GM12878 (cell line): ENCODE results near the gene AP3D1. TPM values are rescaled to one million over a fixed set of nuclear protein-coding genes. Genes with fewer than 3 reads are reported as not detected.

Experiments
- ATAC-seq: fragments of 200-7000 bp; cut with Tn5 transposase; 3 replicates; pipeline ENCODE4 v1.9.1; 2020; ENCODE audit warnings: mild to moderate bottlenecking, moderate library complexity
- BruUV-seq: library from RNA; stranded (reverse); fragments of 400-500 nt; replicated peaks from 2 replicates; lab custom pipeline; 2021; lab: Mats Ljungman, UMichigan
- CTCF ChIA-PET: fragments of 300-600 bp; sonication (Branson Sonifier 250); formaldehyde crosslinking; extraction: SDS; loops from one replicate; lab custom pipeline; 2021; ENCODE audit warnings: inconsistent platforms; lab: Yijun Ruan, JAX
- POLR2A ChIA-PET: fragments of 350-600 bp; formaldehyde crosslinking; extraction: SDS; loops from one replicate; lab custom pipeline; 2021; ENCODE audit warnings: inconsistent platforms; lab: Charles Lee
- RAD21 ChIA-PET: fragments of 300-600 bp; sonication (Branson Sonifier 250); formaldehyde crosslinking; loops from one replicate; lab custom pipeline; 2023; ENCODE audit warnings: antibody characterized with exemption; ENCODE audit not compliant: unreplicated experiment; lab: Charles Lee
- SMC1A ChIA-PET: fragments of 300-600 bp; sonication (Branson Sonifier 250); formaldehyde crosslinking; loops from one replicate; lab custom pipeline; 2023; ENCODE audit not compliant: unreplicated experiment, uncharacterized antibody; lab: Charles Lee
- DNase-seq: peaks from one replicate; pipeline ENCODE4 v3.0.0-alpha.2; 2011; ENCODE audit warnings: low read depth, low spot score
- FAIRE-seq: peaks from 3 replicates; lab custom pipeline; 2011; peaks lifted over from hg19 to GRCh38; lab: Jason Lieb, UNC
- H2AFZ ChIP-seq: 2 replicates; pipeline ENCODE4 v1.6.0; 2011; ENCODE audit warnings: low read depth, low read length, control low read depth; ENCODE audit not compliant: control insufficient read depth
- H3K27ac ChIP-seq: 2 replicates; pipeline ENCODE4 v1.5.1; 2011; ENCODE audit warnings: control low read depth; ENCODE audit not compliant: control insufficient read depth, insufficient read depth
- H3K27me3 ChIP-seq, 2 experiments: replicated peaks in 1 of 2; 2 replicates each; pipeline versions ENCODE4 v1.6.0 to v1.6.1; 2011; ENCODE audit warnings: low read length in 1 of 2; ENCODE audit not compliant: control insufficient read depth in 2 of 2, insufficient read depth in 2 of 2
- H3K36me3 ChIP-seq, 2 experiments: 2 replicates each; pipeline ENCODE4 v1.5.1; 2011; ENCODE audit warnings: low read length in 1 of 2; ENCODE audit not compliant: control insufficient read depth in 2 of 2, insufficient read depth in 2 of 2
- H3K4me1 ChIP-seq: 2 replicates; pipeline ENCODE4 v1.6.1; 2011; ENCODE audit warnings: mild to moderate bottlenecking, low read length, moderate library complexity, mixed read lengths; ENCODE audit not compliant: control insufficient read depth, insufficient read depth
- H3K4me2 ChIP-seq: 2 replicates; pipeline ENCODE4 v1.6.0; 2011; ENCODE audit warnings: control low read depth; ENCODE audit not compliant: control insufficient read depth, insufficient read depth
- H3K4me3 ChIP-seq: fragments of 200-600 bp; sonication (generic); 2 replicates; pipeline ENCODE4 v1.5.1; 2016
- H3K79me2 ChIP-seq: 2 replicates; pipeline ENCODE4 v1.6.0; 2011; ENCODE audit warnings: low read length; ENCODE audit not compliant: control insufficient read depth, insufficient read depth
- H3K9ac ChIP-seq: 2 replicates; pipeline ENCODE4 v1.8.0; 2011; ENCODE audit warnings: low read length, control low read depth, mixed read lengths; ENCODE audit not compliant: control insufficient read depth, insufficient read depth
- H3K9me3 ChIP-seq: replicated peaks from 3 replicates; pipeline ENCODE4 v1.5.1; 2011; ENCODE audit warnings: mild to moderate bottlenecking, low read length; ENCODE audit not compliant: control insufficient read depth, insufficient read depth
- H4K20me1 ChIP-seq: 2 replicates; pipeline ENCODE4 v1.6.0; 2011; ENCODE audit not compliant: control insufficient read depth, insufficient read depth
- BCL3 ChIP-seq: IDR thresholded peaks from 2 replicates; pipeline ENCODE4 v1.6.1; 2011; ENCODE audit warnings: borderline replicate concordance, low read depth, mild to moderate bottlenecking, moderate library complexity, low read length; ENCODE audit not compliant: insufficient read depth, poor library complexity, severe bottlenecking
- EGR1 ChIP-seq, 2 experiments: IDR thresholded peaks; 1 replicate in 1 of 2; 2 replicates in 1 of 2; pipeline ENCODE4 v1.6.1; 2011 to 2012; ENCODE audit warnings: low read depth in 2 of 2, low read length in 2 of 2, borderline replicate concordance in 1 of 2, mild to moderate bottlenecking in 1 of 2, moderate library complexity in 1 of 2
- IRF4 ChIP-seq: IDR thresholded peaks from 2 replicates; pipeline ENCODE4 v1.6.1; 2011; ENCODE audit warnings: low read depth, low read length
- MEF2B ChIP-seq: fragments of 450-650 bp; IDR thresholded peaks from 2 replicates; pipeline ENCODE4 v1.6.1; 2018; ENCODE audit warnings: mild to moderate bottlenecking, moderate library complexity; ENCODE audit not compliant: partially characterized antibody, poor library complexity, severe bottlenecking
- PKNOX1 ChIP-seq: fragments of 450-650 bp; IDR thresholded peaks from 2 replicates; pipeline ENCODE4 v1.6.1; 2016; ENCODE audit warnings: mild to moderate bottlenecking
- POLR2AphosphoS5 ChIP-seq: IDR thresholded peaks from 2 replicates; pipeline ENCODE4 v1.6.1; 2011; ENCODE audit warnings: mild to moderate bottlenecking, low read length, inconsistent platforms
- RBBP5 ChIP-seq: fragments of 200-600 bp; sonication (generic); conservative IDR thresholded peaks from 2 replicates; pipeline ENCODE4 v1.6.1; 2016
- TAF1 ChIP-seq: IDR thresholded peaks from 2 replicates; pipeline ENCODE4 v1.6.1; 2011; ENCODE audit warnings: mild to moderate bottlenecking, low read depth, low read length, borderline replicate concordance
- WRNIP1 ChIP-seq: IDR thresholded peaks from 2 replicates; pipeline ENCODE4 v1.6.1; 2011; ENCODE audit warnings: low read depth, low read length, improper control_type of control experiment, borderline replicate concordance
- YBX1 ChIP-seq: fragments of 450-650 bp; IDR thresholded peaks from 2 replicates; pipeline ENCODE4 v1.6.1; 2016; ENCODE audit warnings: antibody characterized with exemption
- ZBTB4 ChIP-seq: fragments of 450-650 bp; formaldehyde crosslinking; IDR thresholded peaks from 2 replicates; pipeline ENCODE4 v1.4.0; 2022; ENCODE audit warnings: mild to moderate bottlenecking, moderate library complexity
- ZNF592 ChIP-seq: fragments of 450-650 bp; IDR thresholded peaks from 2 replicates; pipeline ENCODE4 v1.6.1; 2017; ENCODE audit warnings: mild to moderate bottlenecking, moderate library complexity
- WGBS: methylation state at CpG from one replicate; pipeline ENCODE4 v1.1.6; 2016; ENCODE audit warnings: low lambda C conversion rate; ENCODE audit not compliant: insufficient replicate concordance, insufficient coverage; ENCODE audit errors: missing lambda C conversion rate; 5-methylcytosine and 5-hydroxymethylcytosine counted together
- in situ Hi-C: fragments of 300-500 bp; cut with MboI; formaldehyde crosslinking; loops from 9 replicates; pipeline ENCODE4 v1.14.3; 2018; ENCODE audit warnings: mixed read lengths
- intact Hi-C: fragments of 100-400 bp; cut with micrococcal nuclease; formaldehyde crosslinking; loops from one replicate; pipeline ENCODE4 v1.14.2; 2022; ENCODE audit not compliant: unreplicated experiment
- polyA plus RNA-seq, 11 experiments: library from polyadenylated mRNA; depleted of rRNA in 4 of 11; unstranded in 6 of 11; stranded (reverse) in 5 of 11; fragments of >200 nt; fragmentation: Nextera tagmentation in 4 of 11; fragmentation: Illumina TruSeq in 1 of 11; extraction: Ambion mirVana in 4 of 11; extraction: Trizol in 1 of 11; gene quantifications; 1 replicate in 1 of 11; 2 replicates in 10 of 11; pipeline versions ENCODE4 v1.2.1 to v1.2.3, GENCODE V29; 2011 to 2016; ENCODE audit warnings: inconsistent platforms in 2 of 11, missing spikeins in 2 of 11, low read depth in 1 of 11
- total RNA-seq, 4 experiments: library from RNA; depleted of rRNA in 3 of 4; stranded (reverse); fragments of >200 nt in 3 of 4; fragmentation: Illumina TruSeq in 1 of 4; extraction: Trizol in 1 of 4; gene quantifications; 2 replicates each; pipeline versions ENCODE4 v1.2.1 to v1.2.3, GENCODE V29; 2013 to 2021

Gene AP3D1
- total and polyA plus RNA-seq, 10 of the 15 experiments (the other 5 are each of a cell fraction or from before 2014, with no cell fraction given) = 1.5 to 108 (median 59.1) TPM

- H2AFZ ChIP-seq = no peak overlapping the region
- in situ Hi-C loops (loop anchor here (10.0 kb wide), 1 partner anchor 825 kb away; the partner anchor contains the start of gene CIRBP), intact Hi-C loops (loop anchor here (1.0 to 10.0 kb wide), 8 partner anchors 34 to 533 kb away; partner anchors contain the start of genes ADAT3, BTBD2, MKNK2 and PLEKHJ1)
- ChIA-PET CTCF (interaction anchor here (0.6 to 4.6 kb wide), 3 partner anchors 37 to 307 kb away, joined by 3 to 27 read pairs (median 3); partner anchors contain the start of gene MKNK2), RAD21 (interaction anchor here (0.8 to 2.6 kb wide), 6 partner anchors 22 to 82 kb away, joined by 3 to 11 read pairs (median 4); no protein-coding TSS in a partner anchor), SMC1A (interaction anchor here (1.0 to 1.6 kb wide), 6 partner anchors 9 to 82 kb away, joined by 3 to 5 read pairs (median 3); no protein-coding TSS in a partner anchor), POLR2A (interaction anchor here (0.5 to 7.8 kb wide), 5 partner anchors 9 to 1013 kb away, joined by 3 to 110 read pairs (median 6); partner anchors contain the start of gene MKNK2)
- H3K4me2 ChIP-seq = peak overlapping the region; percentile 88
- H3K27ac ChIP-seq = peak overlapping the region; percentile 93
- peak overlapping the region; percentile 93 for H3K4me3 ChIP-seq
- peaks cover 62% of the 10 kb centered on the region for H3K4me1 ChIP-seq
- H3K9ac ChIP-seq = peak overlapping the region; percentile 81
- H3K36me3 ChIP-seq = peaks cover 0 to 3% of the 10 kb centered on the region in 2 experiments; a peak in 1 of 4 replicates
- BruUV-seq = no TSS peak
- no peak for DNase-seq
- 0% methylated on average over 2 of the region's 2 CpGs for WGBS
- H3K9me3 ChIP-seq = no peaks in the 10 kb centered on the region
- FAIRE-seq = no peak
- peaks cover 78% of the 10 kb centered on the region for H3K79me2 ChIP-seq
- no peaks in the 10 kb centered on the region for H4K20me1 ChIP-seq
- no peaks in the 10 kb centered on the region for H3K27me3 ChIP-seq
- ATAC-seq = peak; percentile 0; the same call in 2 of the 3 replicates
- TF ChIP-seq PKNOX1 (peak; percentile 55), ZNF592 (0 out of 2 replicates have a peak, but pooled peaks have one; percentile 2), IRF4 (no peak), RBBP5 (no peak), BCL3 (peak; percentile 19), EGR1 (IDR thresholded peaks at IDR 0.05; ENCODE audit: borderline replicate concordance in 1 of 2, low read depth in 2 of 2, low read length in 2 of 2) (peak in 1 of 2 experiments; percentile 22; a peak in 1 of 3 replicates), YBX1 (0 out of 2 replicates have a peak, but pooled peaks have one; percentile 3), ZBTB4 (CRISPR knock-in tag) (no peak), POLR2AphosphoS5 (peak; percentile 16; the same call in 1 of the 2 replicates), TAF1 (no peak), MEF2B (peak; percentile 6), WRNIP1 (peak; percentile 12; the same call in 1 of the 2 replicates)
These were observed 61.7 kb downstream of the AP3D1 start for GRCh38 chr19:2089727-2090053.
